K562 (cell line): ENCODE data around the gene NUP35. TPM values are rescaled to one million over a fixed set of nuclear protein-coding genes. Genes with fewer than 3 reads are reported as not detected.

Source experiments
- CGGBP1 ChIP-seq: fragments of 250-450 bp; sonication (Bioruptor Pico); IDR thresholded peaks from 2 replicates; pipeline ENCODE4 v1.9.0; 2021; ENCODE audit warnings: mild to moderate bottlenecking
- CHD1 ChIP-seq: fragments of 200-600 bp; sonication (generic); IDR thresholded peaks from one replicate; pipeline ENCODE4 v1.6.1; 2012; ENCODE audit warnings: mild to moderate bottlenecking, moderate library complexity, low read length, inconsistent platforms
- ESRRA ChIP-seq: fragments of 450-650 bp; IDR thresholded peaks from 2 replicates; pipeline ENCODE4 v1.6.1; 2014; ENCODE audit warnings: low read depth, mild to moderate bottlenecking, moderate library complexity, borderline replicate concordance
- FOXA1 ChIP-seq: fragments of 450-650 bp; IDR thresholded peaks from 2 replicates; pipeline ENCODE4 v1.6.1; 2016; ENCODE audit warnings: mild to moderate bottlenecking, borderline replicate concordance
- FUS ChIP-seq: fragments of 200-400 bp; formaldehyde crosslinking; optimal IDR thresholded peaks from 2 replicates; pipeline ENCODE3; 2017; ENCODE audit warnings: low read depth, low read length
- GATA2 ChIP-seq: sonication (generic); formaldehyde crosslinking; IDR thresholded peaks from 2 replicates; pipeline ENCODE4 v1.4.0; 2020; ENCODE audit warnings: mild to moderate bottlenecking, missing genetic modification reagents
- JUND ChIP-seq, 2 experiments: IDR thresholded peaks; 2 replicates in 1 of 2; 3 replicates in 1 of 2; pipeline ENCODE4 v1.6.1; 2011; ENCODE audit warnings: borderline replicate concordance in 2 of 2, low read depth in 2 of 2, low read length in 2 of 2, improper control_type of control experiment in 1 of 2, missing biosample characterization in 1 of 2, missing genetic modification characterization in 1 of 2, missing genetic modification reagents in 1 of 2
- KLF1 ChIP-seq: fragments of 450-650 bp; IDR thresholded peaks from 2 replicates; pipeline ENCODE4 v1.6.1; 2016; ENCODE audit warnings: missing genetic modification characterization, missing compliant biosample characterization
- MCM2 ChIP-seq: fragments of 450-650 bp; IDR thresholded peaks from 2 replicates; pipeline ENCODE4 v1.6.1; 2017; ENCODE audit warnings: low read depth, mild to moderate bottlenecking
- MTA3 ChIP-seq: fragments of 450-650 bp; formaldehyde crosslinking; IDR thresholded peaks from 2 replicates; pipeline ENCODE4 v1.6.1; 2017; ENCODE audit warnings: mild to moderate bottlenecking, borderline replicate concordance
- POLR2A ChIP-seq: fragments of 450-650 bp; conservative IDR thresholded peaks from 2 replicates; pipeline ENCODE4 v1.6.1; 2016
- POLR2AphosphoS5 ChIP-seq: IDR thresholded peaks from 2 replicates; pipeline ENCODE4 v1.6.1; 2011; ENCODE audit warnings: mild to moderate bottlenecking, low read depth, low read length, moderate library complexity; ENCODE audit not compliant: control insufficient read depth, insufficient read depth
- SETDB1 ChIP-seq: IDR thresholded peaks from one replicate; pipeline ENCODE4 v1.6.1; 2012; ENCODE audit warnings: low read length, control low read depth, inconsistent platforms
- SMAD3 ChIP-seq: fragments of 450-650 bp; formaldehyde crosslinking; conservative IDR thresholded peaks from 2 replicates; pipeline ENCODE4 v1.4.0; 2020; ENCODE audit warnings: mild to moderate bottlenecking
- SMARCB1 ChIP-seq: IDR thresholded peaks from 2 replicates; pipeline ENCODE4 v1.6.1; 2011; ENCODE audit warnings: improper control_type of control experiment, low read depth; ENCODE audit not compliant: insufficient read length
- TRIM25 ChIP-seq: fragments of 450-650 bp; IDR thresholded peaks from 2 replicates; pipeline ENCODE4 v1.7.0; 2016; ENCODE audit warnings: borderline replicate concordance
- VEZF1 ChIP-seq: fragments of 200-800 bp; sonication (Bioruptor generic); IDR thresholded peaks from 2 replicates; pipeline ENCODE4 v1.6.1; 2017; ENCODE audit warnings: missing genetic modification characterization, missing compliant biosample characterization
- ZBTB49 ChIP-seq: sonication (generic); formaldehyde crosslinking; IDR thresholded peaks from 2 replicates; pipeline ENCODE4 v1.8.0; 2022; ENCODE audit warnings: missing genetic modification reagents, mild to moderate bottlenecking, borderline replicate concordance
- ZBTB8A ChIP-seq: fragments of 450-650 bp; IDR thresholded peaks from 2 replicates; pipeline ENCODE4 v1.6.1; 2018; ENCODE audit warnings: mild to moderate bottlenecking, moderate library complexity; ENCODE audit not compliant: partially characterized antibody
- ZFP1 ChIP-seq: fragments of 450-650 bp; formaldehyde crosslinking; IDR thresholded peaks from 2 replicates; pipeline ENCODE4 v1.4.0; 2020; ENCODE audit warnings: mild to moderate bottlenecking, mixed read lengths
- ZFP30 ChIP-seq: fragments of 250-450 bp; sonication (Bioruptor Pico); IDR thresholded peaks from 2 replicates; pipeline ENCODE4 v1.8.0; 2022; ENCODE audit warnings: moderate library complexity, mild to moderate bottlenecking, inconsistent platforms, borderline replicate concordance
- ZNF174 ChIP-seq: fragments of 250-450 bp; sonication (Bioruptor Pico); IDR thresholded peaks from 2 replicates; pipeline ENCODE4 v1.4.0; 2020; ENCODE audit warnings: mild to moderate bottlenecking
- ZNF316 ChIP-seq: fragments of 450-650 bp; IDR thresholded peaks from 2 replicates; pipeline ENCODE4 v1.6.1; 2016
- ZNF583 ChIP-seq: fragments of 250-450 bp; sonication (Bioruptor Pico); IDR thresholded peaks from 2 replicates; pipeline ENCODE4 v1.4.0; 2020
- ZNF764 ChIP-seq: fragments of 250-450 bp; sonication (Bioruptor Pico); IDR thresholded peaks from 2 replicates; pipeline ENCODE4 v1.4.0; 2020; ENCODE audit warnings: low read depth, mild to moderate bottlenecking, moderate library complexity
- polyA plus RNA-seq, 8 experiments: library from polyadenylated mRNA; depleted of rRNA in 4 of 8; stranded (reverse) in 5 of 8; unstranded in 3 of 8; fragments of >200 nt; fragmentation: Nextera tagmentation in 2 of 8; fragmentation: Illumina TruSeq in 1 of 8; extraction: Ambion mirVana in 2 of 8; extraction: Trizol in 1 of 8; gene quantifications; 2 replicates each; pipeline versions ENCODE4 v1.2.1 to v1.2.3, GENCODE V29; 2011 to 2014; ENCODE audit warnings: inconsistent platforms in 1 of 8, missing spikeins in 1 of 8
- total RNA-seq, 7 experiments: library from RNA; depleted of rRNA in 6 of 7; stranded (reverse); fragments of >200 nt in 6 of 7; fragmentation: Illumina TruSeq in 2 of 7; extraction: Trizol in 2 of 7; gene quantifications; 2 replicates each; pipeline versions ENCODE4 v1.2.1 to v1.2.3, GENCODE V29; 2011 to 2021; ENCODE audit warnings: low replicate concordance in 1 of 7

Gene NUP35
- total and polyA plus RNA-seq, 9 of the 15 experiments (the other 6 are each of a cell fraction or from before 2014, with no cell fraction given): 24.5 to 78.2 (median 51.1) TPM

- TF ChIP-seq TRIM25 (no peak), SMARCB1 (peak; percentile 52), ZFP30 (CRISPR knock-in tag) (no peak), ZBTB49 (CRISPR knock-in tag) (no peak), SETDB1 (no peak), POLR2A (peak; percentile 93), MCM2 (no peak), KLF1 (tag) (no peak), CGGBP1 (CRISPR knock-in tag) (no peak), ZNF174 (no peak), ZNF316 (peak; percentile 61), ZNF583 (no peak), SMAD3 (CRISPR knock-in tag) (no peak), ZNF764 (CRISPR knock-in tag) (no peak), JUND (IDR thresholded peaks at IDR 0.05; ENCODE audit: borderline replicate concordance, low read depth, low read length) (peak; percentile 73; the same call in 1 of the 2 replicates), JUND (tag; IDR thresholded peaks at IDR 0.05; ENCODE audit: borderline replicate concordance, low read depth, low read length) (no peak; the same call in 1 of the 3 replicates), POLR2AphosphoS5 (peak; percentile 95), ZBTB8A (no peak), VEZF1 (CRISPR knock-in tag) (no peak), GATA2 (CRISPR knock-in tag) (no peak), ZFP1 (no peak), CHD1 (no peak), ESRRA (peak; percentile 92), MTA3 (peak; percentile 78; the same call in 1 of the 2 replicates), FOXA1 (no peak), FUS (no peak)
These were observed 45.6 kb upstream of the NUP35 start, which contains the start of gene DUSP19 (continued) for GRCh38 chr2:183078464-183079138.
